OCI-LY3 (cell line): ENCODE data around the gene CEP57L1.
"Not testable (repeated sequence)": the region's sequence is repeated elsewhere in the genome, so short reads cannot be mapped to it uniquely, and the experiment has no call there.

Experiments used
- H2AFZ ChIP-seq: fragments of 200-600, 300-600 bp; shearing (Covaris generic); 2 replicates; pipeline ENCODE4 v1.6.0; 2014; ENCODE audit warnings: antibody characterized with exemption, low read depth, low read length
- H3K27ac ChIP-seq: fragments of 200-600, 300-600 bp; sonication (generic); 2 replicates; pipeline ENCODE4 v1.5.1; 2014; ENCODE audit warnings: mild to moderate bottlenecking, low read length, moderate library complexity, mixed read lengths
- H3K27me3 ChIP-seq: fragments of 200-600, 300-600 bp; sonication (generic); 2 replicates; pipeline ENCODE4 v1.6.1; 2014; ENCODE audit warnings: low read depth, low read length, mixed read lengths
- H3K36me3 ChIP-seq: fragments of 200-600, 300-600 bp; sonication (generic); replicated peaks from 2 replicates; pipeline ENCODE3; 2014; ENCODE audit warnings: low read depth, low read length, mixed read lengths
- H3K4me1 ChIP-seq: fragments of 300-600, 200-600 bp; sonication (generic); 2 replicates; pipeline ENCODE4 v1.6.1; 2014; ENCODE audit warnings: low read length, mixed read lengths
- H3K4me2 ChIP-seq: fragments of 200-600, 300-600 bp; sonication (generic); 2 replicates; pipeline ENCODE4 v1.6.1; 2014; ENCODE audit warnings: low read length, mixed read lengths
- H3K4me3 ChIP-seq: fragments of 300-600, 200-600 bp; sonication (generic); 2 replicates; pipeline ENCODE4 v1.5.1; 2014; ENCODE audit warnings: antibody characterized with exemption, mild to moderate bottlenecking, low read length, moderate library complexity
- H3K79me2 ChIP-seq: fragments of 300-600, 200-600 bp; shearing (Covaris generic); 2 replicates; pipeline ENCODE4 v1.6.1; 2014; ENCODE audit warnings: mild to moderate bottlenecking, low read length, mixed read lengths
- H3K9ac ChIP-seq: fragments of 300-600, 200-600 bp; shearing (Covaris generic); 2 replicates; pipeline ENCODE4 v1.6.0; 2014; ENCODE audit warnings: mild to moderate bottlenecking, low read length, moderate library complexity
- H3K9me3 ChIP-seq: fragments of 200-600, 300-600 bp; shearing (Covaris generic); 2 replicates; pipeline ENCODE4 v1.6.1; 2014; ENCODE audit warnings: low read length, mixed read lengths; ENCODE audit not compliant: insufficient read depth
- H4K20me1 ChIP-seq: fragments of 200-600, 300-600 bp; sonication (generic); 2 replicates; pipeline ENCODE4 v1.6.1; 2016; ENCODE audit warnings: low read length, mixed read lengths; ENCODE audit not compliant: insufficient read depth
- EZH2phosphoT487 ChIP-seq: fragments of 200-600 bp; shearing (Covaris generic); IDR thresholded peaks from 2 replicates; pipeline ENCODE4 v1.6.1; 2018; ENCODE audit warnings: antibody characterized with exemption, mixed run types, low read depth
- TF ChIP-seq, protein P1 (sequence below): fragments of 200-600, 300-600 bp; sonication (generic); IDR thresholded peaks from 2 replicates; pipeline ENCODE4 v1.5.1; 2014; ENCODE audit warnings: antibody characterized with exemption, low read length, low read depth

Gene CEP57L1

GRCh38 chr6:109103942-109104341 lies 8.6 kb downstream of the CEP57L1 start:
- Histone ChIP-seq H3K9ac (no peak overlapping the region), H4K20me1 (no peaks in the 10 kb centered on the region), H3K4me2 (no peak overlapping the region), H2AFZ (no peak overlapping the region), H3K27me3 (no peaks in the 10 kb centered on the region), H3K27ac (no peak overlapping the region), H3K36me3 (no peaks in the 10 kb centered on the region), H3K4me3 (no peak overlapping the region), H3K79me2 (no peaks in the 10 kb centered on the region), H3K4me1 (no peaks in the 10 kb centered on the region), H3K9me3 (no peaks in the 10 kb centered on the region)
- TF ChIP-seq, protein P1, sequence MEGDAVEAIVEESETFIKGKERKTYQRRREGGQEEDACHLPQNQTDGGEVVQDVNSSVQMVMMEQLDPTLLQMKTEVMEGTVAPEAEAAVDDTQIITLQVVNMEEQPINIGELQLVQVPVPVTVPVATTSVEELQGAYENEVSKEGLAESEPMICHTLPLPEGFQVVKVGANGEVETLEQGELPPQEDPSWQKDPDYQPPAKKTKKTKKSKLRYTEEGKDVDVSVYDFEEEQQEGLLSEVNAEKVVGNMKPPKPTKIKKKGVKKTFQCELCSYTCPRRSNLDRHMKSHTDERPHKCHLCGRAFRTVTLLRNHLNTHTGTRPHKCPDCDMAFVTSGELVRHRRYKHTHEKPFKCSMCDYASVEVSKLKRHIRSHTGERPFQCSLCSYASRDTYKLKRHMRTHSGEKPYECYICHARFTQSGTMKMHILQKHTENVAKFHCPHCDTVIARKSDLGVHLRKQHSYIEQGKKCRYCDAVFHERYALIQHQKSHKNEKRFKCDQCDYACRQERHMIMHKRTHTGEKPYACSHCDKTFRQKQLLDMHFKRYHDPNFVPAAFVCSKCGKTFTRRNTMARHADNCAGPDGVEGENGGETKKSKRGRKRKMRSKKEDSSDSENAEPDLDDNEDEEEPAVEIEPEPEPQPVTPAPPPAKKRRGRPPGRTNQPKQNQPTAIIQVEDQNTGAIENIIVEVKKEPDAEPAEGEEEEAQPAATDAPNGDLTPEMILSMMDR, result no peak
- no peak for TF ChIP-seq EZH2phosphoT487

DNA sequence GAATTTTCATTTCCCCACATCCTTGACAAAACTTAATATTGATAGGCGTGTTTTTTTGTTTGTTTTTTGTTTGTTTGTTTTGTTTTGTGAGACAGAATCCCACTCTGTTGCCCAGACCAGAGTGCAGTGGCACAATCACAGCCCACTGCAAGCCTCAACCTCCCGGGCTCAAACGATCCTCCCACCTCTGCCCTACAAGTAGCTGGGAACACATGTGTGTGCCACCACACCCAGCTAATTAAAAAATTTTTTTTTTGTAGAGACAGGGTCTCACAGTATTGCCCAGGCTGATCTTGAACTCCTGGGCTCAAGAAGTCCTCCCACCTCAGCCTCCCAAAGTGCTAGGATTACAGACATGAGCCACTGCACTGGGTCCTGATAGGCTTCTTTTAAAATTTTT lies 9.2 kb downstream of the CEP57L1 start:
- H3K36me3 ChIP-seq, result no peaks in the 10 kb centered on the region
- no peaks in the 10 kb centered on the region for H4K20me1 ChIP-seq
- no peaks in the 10 kb centered on the region for H3K79me2 ChIP-seq
- no peaks in the 10 kb centered on the region for H3K4me1 ChIP-seq
- no peak overlapping the region for H3K4me3 ChIP-seq
- no peaks in the 10 kb centered on the region for H3K27me3 ChIP-seq
- H3K4me2 ChIP-seq, result no peak overlapping the region
- no peak overlapping the region for H3K9ac ChIP-seq
- no peak overlapping the region for H2AFZ ChIP-seq
- H3K27ac ChIP-seq, result no peak overlapping the region
- H3K9me3 ChIP-seq, result no peaks in the 10 kb centered on the region
- TF ChIP-seq EZH2phosphoT487, result no peak
- TF ChIP-seq, protein P1, result no peak

- Histone ChIP-seq H3K4me2 (no peak overlapping the region), H3K79me2 (no peaks in the 10 kb centered on the region), H4K20me1 (no peaks in the 10 kb centered on the region), H3K4me1 (no peaks in the 10 kb centered on the region), H3K9me3 (no peaks in the 10 kb centered on the region), H3K27ac (no peak overlapping the region), H3K36me3 (no peaks in the 10 kb centered on the region), H2AFZ (no peak overlapping the region), H3K4me3 (no peak overlapping the region), H3K9ac (no peak overlapping the region), H3K27me3 (no peaks in the 10 kb centered on the region)
- TF ChIP-seq, protein P1, result no peak
Measured at GRCh38 chr6:109105681-109106080, 10.4 kb downstream of the CEP57L1 start.

GRCh38 chr6:109109663-109110062 lies 14.4 kb downstream of the CEP57L1 start:
- not testable (repeated sequence) for H3K27ac ChIP-seq, H3K36me3 ChIP-seq, H2AFZ ChIP-seq, H3K4me3 ChIP-seq, H3K9me3 ChIP-seq, H3K4me2 ChIP-seq, H3K27me3 ChIP-seq, H3K79me2 ChIP-seq, H3K9ac ChIP-seq, H3K4me1 ChIP-seq, H4K20me1 ChIP-seq

DNA sequence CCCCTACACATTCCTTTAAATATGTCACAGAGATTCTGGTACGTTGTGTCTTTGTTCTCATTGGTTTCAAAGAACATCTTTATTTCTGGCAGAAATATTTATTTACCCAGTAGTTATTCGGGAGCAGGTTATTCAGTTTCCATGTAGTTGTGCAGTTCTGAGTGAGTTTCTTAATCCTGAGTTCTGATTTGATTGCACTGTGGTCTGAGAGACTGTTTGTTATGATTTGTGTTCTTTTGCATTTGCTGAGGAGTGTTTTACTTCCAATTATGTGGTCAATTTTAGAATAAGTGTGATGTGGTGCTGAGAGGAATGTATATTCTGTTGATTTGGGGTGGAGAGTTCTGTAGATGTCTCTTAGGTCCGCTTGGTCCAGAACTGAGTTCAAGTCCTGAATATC lies 17.4 kb downstream of the CEP57L1 start:
- not testable (repeated sequence) for H3K9ac ChIP-seq, H2AFZ ChIP-seq, H3K27ac ChIP-seq, H4K20me1 ChIP-seq, H3K36me3 ChIP-seq, H3K79me2 ChIP-seq, H3K9me3 ChIP-seq, H3K4me1 ChIP-seq, H3K27me3 ChIP-seq, H3K4me2 ChIP-seq, H3K4me3 ChIP-seq
